ENCODE data around the gene SEMA4C.
A peak's percentile ranks its signal among the peaks of the same experiment; 100 is the strongest.

SEMA4C gene

DNA sequence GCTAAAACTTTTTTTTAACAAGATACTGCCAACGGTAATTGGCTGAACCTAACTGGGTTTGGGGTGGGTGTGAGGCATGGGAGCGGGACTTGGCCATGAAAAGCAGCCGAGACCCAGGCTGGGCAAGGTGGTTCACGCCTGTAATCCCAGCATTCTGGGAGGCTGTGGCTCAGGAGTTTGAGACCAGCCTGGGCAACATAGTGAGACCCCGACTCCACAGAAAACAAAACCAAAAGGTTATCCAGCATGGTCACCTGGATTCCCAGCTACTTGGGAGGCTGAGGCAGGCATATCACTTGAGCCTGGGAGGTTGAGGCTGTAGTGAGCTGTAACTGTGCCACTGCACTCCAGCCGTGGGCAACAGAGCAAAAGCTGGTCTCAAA, 11.0 kb upstream of the SEMA4C start:
- DNase-seq, result no peak

GRCh38 chr2:96879545-96880040, 9.7 kb upstream of the SEMA4C start:
- no peak for DNase-seq

DNA sequence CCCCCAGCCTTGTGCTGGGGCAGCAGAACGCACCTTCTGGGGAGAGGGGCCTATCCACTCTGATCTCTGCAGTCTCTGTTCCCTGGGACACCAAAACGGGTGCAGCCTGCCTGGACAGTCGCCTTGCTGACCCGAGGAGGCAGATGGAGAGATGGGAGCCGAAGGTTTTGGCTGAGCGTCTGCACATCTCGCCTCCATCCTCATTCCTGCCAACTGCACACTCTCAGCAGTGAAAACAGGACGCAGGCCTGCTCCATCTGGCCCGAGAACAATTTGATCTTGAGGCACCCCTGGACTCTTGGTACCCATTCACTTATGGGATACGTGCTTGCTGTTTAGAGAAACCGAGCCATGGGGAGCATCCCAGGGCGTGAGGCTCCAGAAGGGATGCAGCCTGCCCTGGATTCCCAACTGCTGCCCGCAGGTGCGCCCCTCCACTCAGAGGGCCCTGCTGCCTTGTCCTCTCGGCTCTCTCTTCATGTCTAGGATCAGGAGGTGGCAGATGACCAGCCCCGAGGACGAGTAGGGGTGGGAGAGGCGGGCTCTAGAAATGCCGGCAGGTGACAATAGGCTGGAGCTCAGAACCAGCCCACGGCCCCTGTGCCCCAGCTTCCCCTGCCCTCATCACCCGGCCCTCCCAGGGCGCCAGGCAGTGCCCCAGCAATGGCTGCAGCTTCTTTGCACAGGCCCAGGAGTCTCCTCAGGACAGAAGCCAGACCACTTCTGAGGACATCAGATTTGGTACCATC, 9.1 kb upstream of the SEMA4C start:
- no peak for DNase-seq

- DNase-seq, result no peak
These were observed 8.3 kb upstream of the SEMA4C start for GRCh38 chr2:96878171-96878570.

- no peak for DNase-seq
These were observed 7.8 kb upstream of the SEMA4C start for GRCh38 chr2:96877631-96878092.

DNA sequence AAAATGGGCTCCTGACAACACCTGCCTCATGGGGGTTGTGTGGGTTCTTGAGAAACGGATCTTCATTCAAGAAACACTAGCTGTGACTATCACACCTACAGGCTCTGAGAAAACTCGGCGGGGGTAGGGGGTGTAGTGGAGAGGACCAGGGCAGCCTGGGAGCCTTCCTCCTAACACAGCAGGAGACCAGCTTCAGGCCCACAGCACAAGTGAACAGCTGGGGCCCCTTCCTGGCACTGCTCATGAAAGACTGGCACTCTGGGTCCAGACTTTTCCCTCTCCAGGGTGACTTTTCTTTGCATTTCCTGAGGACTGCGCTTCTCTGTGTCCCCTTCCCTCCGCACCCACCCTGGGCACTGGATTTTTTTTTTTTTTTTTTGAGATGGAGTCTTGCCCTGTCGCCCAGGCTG, 7.2 kb upstream of the SEMA4C start:
- no peak for DNase-seq

DNA sequence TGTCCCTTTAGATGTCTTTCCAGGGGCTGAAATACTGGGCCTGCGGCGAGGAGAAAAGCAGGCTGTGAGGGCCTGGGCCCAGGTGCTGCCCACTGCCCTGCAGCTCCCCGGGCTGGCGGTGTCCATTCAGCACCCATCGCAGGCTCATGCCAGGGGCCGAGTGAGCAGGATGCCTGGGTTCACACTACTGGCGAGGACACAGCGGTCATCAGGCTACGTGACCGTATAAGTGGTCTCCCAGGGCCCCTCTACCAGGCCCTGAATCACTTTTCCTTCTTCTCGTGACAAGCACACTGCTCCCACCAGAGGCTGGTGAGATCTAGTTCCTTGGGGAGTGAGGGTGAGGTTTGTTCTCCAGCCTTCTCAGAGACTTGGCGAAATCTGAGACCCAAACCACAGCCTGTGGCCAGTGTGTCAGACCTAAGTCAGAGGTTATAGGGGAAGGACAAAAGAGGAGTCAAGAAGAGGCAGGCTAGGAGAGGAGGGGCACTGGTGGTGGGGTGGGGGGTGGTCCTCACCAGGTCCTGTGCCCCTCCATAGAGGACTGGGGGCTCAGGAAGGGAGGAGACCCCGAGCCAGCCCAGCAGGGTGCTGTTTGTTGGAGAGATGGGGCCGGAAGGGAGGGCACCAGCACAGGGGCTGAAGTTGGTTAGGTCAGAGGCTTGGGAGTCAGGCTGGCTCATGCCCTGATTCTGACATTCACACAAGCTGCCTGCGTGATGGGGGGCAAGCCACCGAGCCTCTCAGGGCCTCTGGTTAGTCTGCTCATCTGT, 6.6 kb upstream of the SEMA4C start:
- DNase-seq, result no peak

GRCh38 chr2:96875498-96876268, 5.8 kb upstream of the SEMA4C start:
- no peak for DNase-seq

DNA sequence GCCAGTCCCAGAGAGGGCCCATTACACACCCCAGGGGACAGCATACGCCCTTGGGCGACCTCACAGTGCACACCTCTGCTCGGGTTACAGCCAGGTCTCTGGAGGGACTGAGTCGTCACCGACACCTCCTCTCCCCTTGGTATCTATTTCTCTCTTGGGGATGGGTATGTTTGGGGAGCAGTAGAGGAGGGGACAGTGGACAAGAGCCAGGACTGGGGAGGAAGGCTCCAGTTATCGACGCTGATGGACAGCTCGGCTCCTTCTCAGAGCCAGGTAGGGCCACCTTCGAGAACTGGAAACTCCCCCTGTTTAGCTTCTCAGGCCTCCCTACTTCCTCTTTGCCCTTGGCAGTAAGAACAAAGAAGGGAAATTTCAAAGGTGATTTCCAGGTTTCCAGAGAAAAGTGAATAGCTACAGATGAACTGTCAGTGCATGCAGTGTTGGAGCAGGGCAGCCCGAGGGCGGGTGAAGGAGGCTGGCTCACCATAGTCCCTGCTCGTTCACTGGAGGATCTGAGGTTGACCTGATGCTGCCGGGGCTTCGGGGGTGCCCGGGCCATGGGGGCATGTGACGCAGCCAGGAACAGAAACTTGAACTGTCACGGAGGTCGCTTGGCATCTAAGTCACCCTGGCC, 4.4 kb upstream of the SEMA4C start:
- no peak for DNase-seq

GRCh38 chr2:96873651-96874096, 3.8 kb upstream of the SEMA4C start:
- DNase-seq, result no peak

DNA sequence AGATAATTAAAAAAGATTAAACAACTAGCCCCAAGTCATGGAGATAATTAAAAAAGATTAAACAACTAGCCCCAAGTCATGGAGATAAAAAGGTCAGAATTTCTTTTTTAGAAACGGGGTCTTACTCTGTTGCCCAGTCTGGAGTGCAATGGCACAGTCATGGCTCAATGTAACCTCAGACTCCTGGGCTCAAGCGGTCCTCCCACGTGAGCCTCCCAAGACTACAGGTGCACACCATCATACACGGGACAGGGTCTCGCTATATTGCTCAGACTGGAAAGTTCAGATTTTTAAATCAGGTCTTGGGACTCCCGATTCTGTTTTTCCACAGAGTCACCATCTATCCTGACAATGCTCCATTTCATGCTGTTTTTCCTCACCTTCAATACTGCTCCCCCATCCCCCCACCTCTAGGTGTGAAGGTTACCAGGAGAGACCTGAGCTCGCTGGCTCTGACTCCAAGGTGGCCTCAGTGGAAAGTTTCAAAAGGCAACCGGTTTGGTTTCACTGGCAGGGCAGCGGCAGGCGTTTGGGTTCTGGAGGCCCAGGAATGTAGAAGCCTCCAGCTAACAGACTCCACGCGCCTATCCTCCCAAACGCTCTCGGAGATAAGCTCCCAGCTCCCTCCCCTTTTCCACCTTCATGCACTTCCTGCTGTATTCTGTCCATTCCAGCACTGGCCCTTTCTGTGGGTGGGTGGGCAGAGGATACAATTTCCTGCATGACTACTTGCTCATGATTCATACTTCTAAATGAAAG, 2.9 kb upstream of the SEMA4C start:
- DNase-seq, result peak; percentile 1

DNA sequence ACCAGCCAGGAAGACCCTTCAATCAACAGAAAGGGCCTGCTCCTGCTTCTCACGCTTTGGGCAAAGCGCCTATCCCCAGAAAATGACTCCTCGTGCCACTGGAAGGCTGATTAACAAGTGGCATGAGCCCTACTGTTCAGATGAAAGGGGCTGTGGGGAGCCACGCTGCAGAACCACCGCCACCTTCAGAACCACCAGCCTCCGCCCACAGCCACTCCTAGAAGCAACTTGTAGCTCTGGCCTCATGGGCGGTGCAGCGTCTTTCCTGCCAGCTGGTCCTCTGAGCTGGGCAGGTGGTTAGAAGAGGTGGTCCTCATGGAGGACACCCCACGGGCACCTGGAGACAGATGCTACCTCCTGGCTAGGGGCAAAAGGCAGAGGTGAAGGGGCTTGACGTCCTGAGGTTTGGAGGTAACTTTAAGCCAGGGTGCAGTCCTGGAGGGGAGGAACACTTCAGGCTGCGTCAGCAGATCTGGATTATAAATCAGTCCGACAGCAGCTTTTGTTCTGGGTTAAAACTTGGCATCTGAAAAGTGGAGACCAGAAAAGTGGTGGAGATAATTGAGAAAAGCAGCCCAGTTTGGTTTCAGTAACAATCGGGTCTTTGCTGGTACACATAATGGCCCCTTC, 861 bp upstream of the SEMA4C start:
- DNase-seq, result peak; percentile 80

GRCh38 chr2:96869281-96869821, 529 bp downstream of the SEMA4C start:
- no peak for DNase-seq

GRCh38 chr2:96868555-96869280, 1.2 kb downstream of the SEMA4C start:
- peak; percentile 71 for DNase-seq

DNA sequence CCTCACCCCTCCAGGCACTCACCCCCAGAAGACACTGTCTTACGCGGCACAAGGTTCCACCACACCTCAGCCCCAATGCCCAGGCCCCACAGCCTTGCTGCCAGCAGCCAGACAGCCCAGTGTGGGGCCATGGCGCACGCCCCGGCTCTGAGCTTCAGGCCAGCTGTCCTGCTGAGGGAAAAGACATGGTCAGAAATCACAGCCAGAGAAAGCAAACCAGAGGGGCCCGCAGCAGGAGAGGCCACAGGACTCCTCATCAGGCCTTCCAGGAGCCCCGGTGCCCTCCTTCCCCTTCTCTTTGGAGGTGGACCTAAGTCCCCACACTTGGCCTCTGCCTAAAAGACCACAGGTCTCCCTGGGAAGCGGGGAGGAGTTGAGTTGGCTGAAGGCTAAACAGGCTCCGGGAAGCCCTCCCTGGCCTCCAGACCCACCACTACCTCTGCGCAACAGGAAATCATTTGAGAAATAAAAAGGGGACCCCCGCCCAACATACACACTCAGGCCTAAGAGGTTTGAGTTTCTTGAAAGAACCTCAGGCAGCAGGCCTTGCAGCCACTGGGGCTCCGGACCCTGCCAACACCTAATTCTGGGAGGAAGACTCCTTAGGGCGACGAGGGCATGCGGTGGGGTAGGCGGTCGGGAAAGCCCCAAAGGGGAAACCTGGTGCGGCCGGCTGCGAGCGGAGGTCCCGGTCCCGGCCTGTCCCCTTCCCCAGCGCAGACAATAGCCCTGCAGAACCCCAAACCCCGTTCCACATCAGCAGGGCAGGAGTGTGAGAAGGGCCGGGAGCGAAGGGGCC, 1.9 kb downstream of the SEMA4C start:
- peak; percentile 37 for DNase-seq

- DNase-seq, result no peak
These were observed 2.7 kb downstream of the SEMA4C start for GRCh38 chr2:96866986-96867755.

- no peak for DNase-seq
These were observed 3.3 kb downstream of the SEMA4C start for GRCh38 chr2:96866586-96866985.

- DNase-seq, result no peak
These were observed 3.7 kb downstream of the SEMA4C start for GRCh38 chr2:96866149-96866548.

DNA sequence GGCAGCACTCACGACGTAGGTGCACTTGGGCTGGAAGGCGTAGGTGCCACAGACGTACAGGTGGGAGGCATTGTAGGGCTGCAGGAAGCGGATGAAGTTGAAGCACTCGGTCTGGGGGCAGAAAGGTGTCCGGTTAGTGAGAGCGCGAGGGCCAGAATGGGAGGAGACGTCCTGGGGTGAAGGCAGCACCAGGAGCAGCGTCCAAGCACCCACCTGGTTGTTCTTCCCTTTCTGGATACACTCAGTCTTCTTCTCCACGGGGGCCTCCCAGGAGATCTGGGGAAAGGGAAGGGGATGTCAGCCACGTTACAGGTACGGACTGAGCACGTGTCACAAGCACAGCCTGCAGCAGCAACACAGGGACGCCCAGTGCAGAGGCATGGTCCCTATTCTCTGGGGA, 4.2 kb downstream of the SEMA4C start:
- DNase-seq, result no peak

All from CD4-positive, alpha-beta T cell treated with Interleukin-17A for 4 hours (primary cell).